GM19099 (cell line): ENCODE data around the gene CUL3.

ENCODE experiments used
- POLR2A ChIP-seq: IDR thresholded peaks from 3 replicates; pipeline ENCODE4 v1.6.1; 2011; ENCODE audit warnings: low read depth; ENCODE audit not compliant: insufficient read length; ENCODE audit errors: extremely low read depth

CUL3 gene

DNA sequence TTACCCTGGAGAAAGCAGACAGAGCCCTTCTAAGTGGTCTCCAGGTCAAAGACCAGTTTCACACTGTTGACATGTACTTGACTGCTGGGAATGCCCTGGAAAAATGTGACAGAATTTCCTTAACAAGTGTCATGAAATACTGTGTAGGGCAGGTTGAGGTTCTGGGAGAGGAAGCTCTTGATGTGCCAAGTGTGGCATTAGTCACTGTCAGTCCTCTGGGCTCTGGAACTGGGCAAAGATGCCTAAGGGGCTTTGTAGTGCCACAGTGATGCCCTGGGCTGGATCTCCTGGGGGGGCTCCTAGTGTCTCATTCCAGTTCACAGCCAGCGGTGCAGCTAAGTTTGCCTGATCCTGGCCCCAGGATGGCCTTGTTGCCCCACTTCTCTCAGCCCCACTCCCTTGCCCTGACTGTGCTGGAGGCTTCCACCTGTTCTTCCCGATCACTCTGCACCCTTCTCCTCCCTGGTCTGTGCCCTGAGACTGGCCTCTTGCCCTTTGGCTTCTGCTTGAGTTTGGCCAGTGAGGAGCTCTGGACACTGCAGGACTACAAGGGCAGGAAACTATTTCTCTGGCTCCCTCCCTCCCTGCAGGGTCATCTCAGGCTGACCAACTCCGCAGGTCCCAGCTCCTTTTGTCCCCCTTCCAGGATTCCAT is 156.2 kb downstream of the CUL3 start:
- TF ChIP-seq POLR2A, result no peak

DNA sequence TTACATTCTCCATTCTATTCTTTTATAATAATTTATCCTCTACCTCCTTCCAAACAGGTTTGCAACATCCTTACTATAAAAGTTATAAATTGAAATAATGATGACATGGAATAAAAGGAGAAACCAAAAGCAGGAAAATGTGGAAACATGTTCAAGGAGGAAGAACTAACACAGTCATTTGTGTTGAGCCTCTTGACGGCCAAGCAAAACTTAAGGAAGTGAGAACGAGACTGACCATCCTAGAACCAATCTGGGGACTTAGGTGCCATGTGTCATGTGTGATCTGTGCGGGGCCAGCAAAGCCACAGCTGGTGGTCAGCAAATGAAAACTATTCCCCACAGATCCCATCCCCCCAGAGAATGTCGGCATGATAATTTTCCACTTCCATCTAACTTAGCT is 157.7 kb downstream of the CUL3 start:
- no peak for TF ChIP-seq POLR2A

DNA sequence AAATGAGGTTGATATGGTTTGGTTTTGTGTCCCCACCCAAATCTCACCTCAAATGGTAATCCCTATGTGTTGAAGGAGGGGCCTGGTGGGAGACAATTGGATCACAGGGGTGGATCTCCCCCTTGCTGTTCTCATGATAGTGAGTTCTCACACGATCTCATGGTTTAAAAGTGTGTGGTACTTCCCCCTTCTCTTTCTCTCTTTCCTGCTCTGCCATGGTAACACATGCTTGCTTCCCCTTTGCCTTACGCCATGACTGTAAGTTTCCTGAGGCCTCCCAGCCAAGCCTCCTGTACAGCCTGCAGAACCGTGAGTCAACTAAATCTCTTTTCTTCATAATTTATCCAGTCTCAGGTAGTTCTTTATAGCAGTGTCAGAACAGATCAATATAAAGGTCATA is 158.5 kb downstream of the CUL3 start:
- no peak for TF ChIP-seq POLR2A

DNA sequence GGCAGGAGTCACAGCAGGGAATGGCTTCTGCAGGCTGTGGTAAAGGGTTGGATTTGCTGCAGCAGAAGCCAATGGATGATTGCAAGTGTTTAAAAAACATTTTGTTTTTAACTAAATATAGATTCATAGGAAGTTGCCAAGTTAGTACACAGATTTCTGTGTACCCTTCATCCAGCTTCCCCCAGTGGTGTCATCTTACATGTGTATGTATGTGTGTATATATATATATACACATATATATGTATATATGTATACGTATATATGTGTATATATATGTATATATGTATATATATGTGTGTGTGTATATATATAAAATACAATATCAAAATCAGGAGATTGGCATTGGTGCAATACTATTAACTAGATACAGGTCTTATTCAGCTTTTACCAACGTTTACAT is 164.1 kb downstream of the CUL3 start:
- TF ChIP-seq POLR2A, result no peak
